A549 treated with AZD9567 at 1 μM for 4 hours (cell line): Measurements from ENCODE around the gene ASTL. TPM values are rescaled to one million over a fixed set of nuclear protein-coding genes. Genes with fewer than 3 reads are reported as not detected.

Source experiments
- total RNA-seq: library from RNA; stranded (reverse); fragments of 200-300 nt; extraction: Qiagen RNA extraction; gene quantifications from 5 replicates; pipeline ENCODE4 v1.2.3, GENCODE V29; 2022; ENCODE audit not compliant: insufficient read depth

The ASTL gene
- not detected in 5 replicates for total RNA-seq

DNA sequence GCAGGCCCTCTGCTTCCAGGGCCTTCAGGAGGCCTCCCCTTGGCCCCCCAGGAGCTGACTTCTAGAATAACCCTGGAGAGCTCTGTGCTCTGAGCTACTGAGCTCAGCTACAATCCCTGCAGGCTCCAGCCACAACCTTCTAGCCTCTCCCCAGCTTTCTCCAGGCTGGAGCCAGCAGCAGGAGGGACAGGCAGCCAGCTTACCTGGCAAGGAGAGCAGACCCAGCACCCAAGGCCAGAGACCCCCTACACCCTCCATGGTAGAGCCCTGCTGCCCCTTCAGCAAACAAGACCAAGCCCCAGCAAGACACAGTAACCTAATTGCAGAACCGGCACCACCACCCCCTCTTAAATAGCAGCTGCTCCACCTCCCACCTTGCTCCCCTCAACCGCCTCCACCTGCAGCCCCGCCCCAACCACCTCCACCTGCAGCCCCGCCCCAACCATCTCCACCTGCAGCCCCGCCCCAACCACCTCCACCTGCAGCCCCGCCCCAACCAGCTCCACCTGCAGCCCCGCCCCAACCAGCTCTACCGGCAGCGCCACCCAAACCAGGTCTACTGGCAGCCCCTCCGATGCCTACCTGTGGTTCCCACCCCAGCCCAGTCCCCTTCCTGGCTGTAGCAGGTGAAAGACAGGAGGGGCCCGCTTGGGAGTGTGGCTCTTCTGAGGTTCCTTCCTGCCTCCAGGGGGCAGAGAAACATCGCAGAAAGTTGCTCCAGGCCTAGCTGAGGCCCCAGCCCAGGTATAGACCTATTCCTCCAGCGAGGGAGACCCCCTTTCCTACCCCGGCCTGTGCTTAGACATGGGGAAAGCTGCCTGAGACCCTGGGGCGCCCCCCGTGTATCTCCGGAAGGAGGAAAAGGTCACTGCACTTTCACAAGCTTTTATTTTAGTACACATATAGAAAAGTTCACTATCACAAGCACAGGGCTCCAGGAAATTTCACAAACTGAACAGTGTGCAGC lies at the start of gene ASTL:
TSS of gene ASTL (minus strand) at position 324 of the 967 bp plus-strand sequence. CDS start at position 258, 66 bp downstream.

DNA sequence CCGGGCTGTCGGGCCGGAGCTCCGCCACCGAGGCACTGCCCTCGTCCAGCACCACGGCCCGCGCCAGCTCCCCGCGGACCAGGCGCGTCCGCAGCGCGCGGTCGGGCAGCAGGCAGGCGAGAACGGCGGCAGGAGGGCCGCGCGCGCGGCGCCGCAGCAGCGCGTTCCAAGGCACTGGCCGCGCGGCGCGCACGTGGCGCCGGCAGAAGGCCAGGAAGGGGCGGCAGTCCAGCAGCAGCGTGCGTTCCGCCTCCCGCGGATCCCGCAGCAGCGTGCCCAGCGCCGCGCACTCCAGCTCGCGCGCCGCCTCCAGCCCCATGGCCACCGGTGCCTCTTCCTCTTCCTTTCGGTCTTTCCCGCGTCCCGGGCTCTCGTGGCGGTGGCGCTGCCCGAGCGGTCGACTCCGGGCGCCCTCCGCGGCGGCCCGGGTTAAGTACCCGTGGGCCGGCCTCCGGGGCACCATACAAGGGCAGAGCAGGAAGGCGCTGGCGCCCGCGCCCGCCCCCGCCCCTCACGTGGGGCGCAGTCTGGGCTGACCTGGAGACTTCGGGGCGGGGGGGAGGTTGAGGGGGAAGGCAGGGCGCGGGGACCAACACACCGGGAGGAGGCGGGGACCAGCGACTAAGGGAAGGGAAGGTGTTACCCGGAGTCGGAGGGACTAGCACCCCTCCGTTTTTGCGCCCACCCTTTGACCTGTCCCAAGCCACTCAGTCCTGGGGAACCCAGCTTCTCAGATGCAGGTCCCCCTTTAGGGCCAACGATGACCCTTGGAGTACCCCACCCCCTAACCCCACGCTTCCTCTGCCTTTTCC lies 6.9 kb upstream of the ASTL start, which contains the start of gene DUSP2:
TSS of gene DUSP2 (minus strand) at position 405 of the 812 bp plus-strand sequence. CDS start at position 319, 86 bp downstream.

GRCh38 chr2:96116424-96116878 lies 21.9 kb downstream of the ASTL start, which contains the start of gene ADRA2B:
ADRA2B (minus strand) TSS chr2:96116571; CDS start chr2:96116149, 422 bp downstream.

Other genes starting within 250 kb of the ASTL start
- gene ANKRD36C, start 146.7 kb downstream of the ASTL start, total RNA-seq: 2.5 to 11.8 TPM (median 4.6 TPM) in 5 replicates
- gene GPAT2, start 103.6 kb downstream of the ASTL start, total RNA-seq: not detected in 5 replicates
- 0.06 to 0.11 TPM (median 0.07 TPM) in 4 of 5 replicates, not detected in the other for gene ADRA2B, start 21.9 kb downstream of the ASTL start, total RNA-seq
- gene DUSP2, start 6.9 kb upstream of the ASTL start, total RNA-seq: 0.28 to 0.61 TPM (median 0.38 TPM) in 4 of 5 replicates, not detected in the other
- 92.8 to 113 TPM (median 96.8 TPM) in 5 replicates for gene STARD7, start 70.3 kb upstream of the ASTL start, total RNA-seq
- gene TMEM127, start 127.5 kb upstream of the ASTL start, total RNA-seq: 42.8 to 45.2 TPM (median 43.3 TPM) in 5 replicates
- gene CIAO1, start 127.7 kb upstream of the ASTL start, total RNA-seq: 71.9 to 91.3 TPM (median 85.8 TPM) in 5 replicates
- 109 to 143 TPM (median 116 TPM) in 5 replicates for gene SNRNP200, start 167.0 kb upstream of the ASTL start, total RNA-seq
- not detected in 5 replicates for gene ITPRIPL1, start 186.8 kb upstream of the ASTL start, total RNA-seq
- gene NCAPH, start 197.3 kb upstream of the ASTL start, total RNA-seq: 42.4 to 63.4 TPM (median 46.7 TPM) in 5 replicates